Activated naive CD4-positive, alpha-beta T cell treated with Interleukin-2 at 50 U/mL for 16 hours (primary cell): ENCODE results near the gene MAGI1.

Experiments used
- DNase-seq: peaks from one replicate; pipeline ENCODE4 v3.0.0-alpha.2; 2020

The MAGI1 gene

DNA sequence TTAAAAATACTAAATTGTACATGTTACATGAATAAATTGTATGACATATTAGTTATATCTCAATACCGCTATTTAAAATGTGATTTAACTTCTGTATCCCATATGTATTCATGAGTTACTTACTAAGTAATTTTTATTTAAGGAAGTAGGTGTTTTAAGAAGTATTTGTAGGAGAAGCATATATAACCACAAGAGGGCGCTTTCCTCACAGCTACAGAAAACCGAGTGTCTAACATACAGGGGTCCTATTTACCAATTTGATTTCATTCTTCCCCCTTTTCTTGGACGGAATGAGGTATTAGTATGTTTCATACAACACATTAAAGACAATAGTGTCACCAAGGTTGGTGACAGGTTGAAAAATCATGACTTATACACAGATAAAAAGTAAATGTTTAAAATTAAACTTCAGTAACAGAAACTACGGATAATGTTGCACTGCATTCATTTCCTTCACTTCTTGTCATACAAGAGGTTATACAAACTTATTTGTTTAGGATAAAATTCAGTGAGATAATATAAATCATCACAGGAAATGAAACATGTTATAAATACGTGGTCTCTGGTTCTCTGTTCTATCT is 253.6 kb downstream of the MAGI1 start:
- no peak for DNase-seq

DNA sequence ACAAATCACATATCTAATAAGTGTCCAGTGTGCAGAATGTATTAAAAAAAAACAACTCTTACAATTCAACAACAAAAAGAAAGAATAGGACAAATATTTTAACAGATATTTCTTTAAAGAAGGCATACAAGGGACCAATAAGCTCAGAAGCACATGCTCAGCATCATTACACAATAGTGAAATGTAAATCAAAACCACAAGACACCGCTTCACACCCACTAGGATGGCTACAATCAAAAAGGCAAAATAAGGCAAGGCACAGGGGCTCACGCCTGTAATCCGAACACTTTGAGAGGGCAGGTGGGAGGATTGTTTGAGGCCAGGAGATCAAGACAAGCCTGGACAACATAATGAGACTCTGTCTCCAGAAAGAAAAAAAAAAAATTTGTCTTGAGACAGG is 255.6 kb downstream of the MAGI1 start:
- DNase-seq: no peak

DNA sequence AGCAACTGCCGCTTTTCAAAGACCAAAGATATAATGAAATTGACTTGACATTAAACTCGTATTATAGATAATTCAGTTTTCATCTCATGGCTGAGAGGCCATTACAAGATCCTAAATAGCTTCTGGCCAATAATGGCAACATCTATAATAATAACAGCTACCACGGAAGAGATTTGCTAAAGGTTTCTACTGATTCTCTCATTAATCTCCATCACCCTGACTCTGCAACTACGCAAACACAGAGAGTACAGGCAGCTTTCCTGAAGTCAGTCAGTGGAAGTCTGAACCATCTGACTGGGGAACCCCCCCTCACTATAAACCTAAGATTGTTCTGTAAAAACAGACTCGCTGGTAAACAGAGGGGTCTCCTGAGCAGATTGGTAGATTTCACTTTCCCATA is 257.1 kb downstream of the MAGI1 start:
- DNase-seq: no peak

DNA sequence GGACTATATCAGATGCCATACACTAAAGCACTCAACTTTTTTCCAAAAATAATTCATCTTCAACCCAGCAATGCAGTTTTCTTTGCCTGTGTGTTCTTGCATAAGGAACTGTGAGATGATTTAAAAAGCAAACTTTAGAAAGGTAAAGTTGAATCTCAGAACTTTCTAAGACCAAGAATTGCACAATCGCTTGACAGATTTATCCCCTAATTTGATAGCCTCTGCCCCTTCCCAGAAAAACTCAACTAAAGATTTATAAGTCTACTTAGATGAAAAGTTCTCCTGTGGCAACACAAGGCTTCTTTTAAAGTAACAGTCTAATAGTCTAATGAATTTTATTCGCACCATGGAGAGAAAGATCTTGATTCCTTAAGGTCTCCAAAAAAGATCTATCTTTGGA is 259.3 kb downstream of the MAGI1 start:
- no peak for DNase-seq

DNA sequence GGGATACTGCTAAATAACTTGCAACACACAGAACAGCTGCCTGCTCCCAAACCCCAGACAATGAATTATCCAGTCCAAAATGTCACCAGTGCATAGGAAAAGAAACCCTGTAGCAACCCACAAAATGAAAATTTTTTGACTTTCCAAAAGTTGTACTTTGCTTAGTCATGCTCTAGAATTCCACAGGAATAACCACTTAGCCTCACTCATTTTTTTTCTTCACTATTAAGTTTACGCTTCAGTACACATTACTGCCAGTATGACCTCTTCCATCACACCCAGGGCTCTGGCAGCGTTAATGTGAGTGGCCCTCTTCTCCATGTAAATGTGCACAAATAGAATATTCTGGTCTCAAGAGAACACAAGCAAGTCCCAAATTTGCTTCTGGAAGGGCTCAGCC is 259.8 kb downstream of the MAGI1 start:
- DNase-seq: no peak

DNA sequence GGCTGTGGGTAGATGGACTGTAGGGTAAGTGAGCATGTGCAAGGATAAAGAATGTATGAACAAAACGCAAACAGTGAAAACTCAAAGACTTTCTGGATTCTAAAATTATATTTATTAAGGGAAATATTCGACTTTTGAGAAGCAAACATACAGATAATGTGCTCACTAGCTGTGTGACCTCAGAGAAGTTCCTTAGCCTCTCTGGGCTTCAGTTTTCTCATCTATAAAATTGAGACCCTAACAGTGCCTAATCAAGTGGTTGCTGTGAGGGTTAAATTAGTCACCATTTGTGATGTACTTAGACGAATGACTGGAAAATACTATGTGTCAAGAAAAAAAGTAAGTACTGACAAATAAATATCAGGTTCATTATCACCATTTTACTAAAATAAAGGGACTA is 261.7 kb downstream of the MAGI1 start:
- no peak for DNase-seq

DNA sequence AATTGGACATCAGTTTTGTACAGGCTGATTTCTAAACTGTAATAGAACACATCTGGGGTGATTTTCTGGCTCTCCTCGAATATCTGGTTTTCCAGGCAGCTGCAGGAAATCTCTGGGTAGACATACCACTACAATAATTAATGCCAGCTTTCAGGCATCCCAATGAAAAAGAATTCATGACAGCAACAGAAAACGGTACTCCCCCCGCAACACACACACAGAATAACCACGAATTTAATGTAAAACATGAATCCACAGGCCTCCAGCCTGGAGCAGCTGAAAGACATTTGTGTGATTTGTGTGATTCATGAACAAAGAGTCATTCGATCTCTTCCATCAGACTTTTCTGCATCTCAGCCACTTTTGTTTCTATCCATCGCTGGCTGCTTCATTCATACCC is 262.2 kb downstream of the MAGI1 start:
- DNase-seq: no peak

DNA sequence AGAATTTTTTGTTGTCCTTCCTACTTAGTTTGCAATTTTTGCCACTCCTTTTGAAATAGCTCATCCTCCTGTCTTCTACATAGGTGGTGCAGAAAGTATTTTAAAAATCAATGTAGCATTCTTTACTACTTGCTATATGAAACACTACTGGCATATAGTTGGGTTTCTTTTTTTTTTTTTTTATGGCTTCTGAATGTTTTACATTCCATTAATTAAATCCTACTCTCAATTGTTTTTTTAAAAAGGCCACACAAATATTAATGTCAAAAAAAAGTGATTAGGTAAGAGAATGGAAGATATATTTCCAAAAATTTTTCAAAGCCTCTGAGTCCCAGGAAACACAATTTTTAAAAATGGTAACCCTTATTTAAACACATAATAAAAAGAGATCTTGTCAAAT is 262.6 kb downstream of the MAGI1 start:
- DNase-seq: no peak

DNA sequence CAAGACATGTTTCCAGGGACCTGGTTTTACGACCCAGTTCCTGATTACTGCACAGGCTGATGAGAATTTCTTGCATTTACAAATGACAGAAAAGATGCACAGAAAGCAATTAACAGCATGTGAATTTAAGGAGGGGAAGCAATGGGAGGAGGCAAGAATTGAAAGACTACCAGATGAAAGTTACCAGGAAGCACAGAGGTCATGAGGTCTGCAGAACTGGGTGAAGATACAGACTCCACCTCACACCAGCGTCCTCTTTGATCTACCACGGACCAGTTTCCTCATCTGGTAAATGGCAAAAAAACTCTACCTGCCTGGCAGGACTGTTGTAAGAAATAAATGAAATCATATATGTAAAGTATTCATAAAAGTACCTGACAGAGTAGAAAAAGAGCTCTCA is 266.0 kb downstream of the MAGI1 start:
- DNase-seq: no peak

DNA sequence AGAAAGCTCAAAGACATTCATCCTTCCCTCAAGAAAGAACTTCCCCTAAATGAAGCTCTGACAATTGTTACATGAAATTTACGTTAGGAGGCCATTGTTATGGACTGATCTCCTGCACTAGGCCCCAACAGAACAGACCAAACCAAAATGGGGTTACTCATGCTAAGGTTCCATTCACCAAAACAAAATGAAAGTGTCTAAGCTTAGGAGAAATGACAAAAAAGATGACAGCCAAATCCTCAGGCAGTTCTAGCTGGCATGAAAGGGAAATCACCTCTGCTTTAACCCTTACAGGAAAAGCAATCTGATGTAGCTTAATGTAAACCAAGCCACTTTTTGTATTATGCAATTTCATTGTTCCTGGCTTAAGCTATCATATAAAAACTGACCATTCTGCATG is 271.2 kb downstream of the MAGI1 start:
- DNase-seq: no peak

DNA sequence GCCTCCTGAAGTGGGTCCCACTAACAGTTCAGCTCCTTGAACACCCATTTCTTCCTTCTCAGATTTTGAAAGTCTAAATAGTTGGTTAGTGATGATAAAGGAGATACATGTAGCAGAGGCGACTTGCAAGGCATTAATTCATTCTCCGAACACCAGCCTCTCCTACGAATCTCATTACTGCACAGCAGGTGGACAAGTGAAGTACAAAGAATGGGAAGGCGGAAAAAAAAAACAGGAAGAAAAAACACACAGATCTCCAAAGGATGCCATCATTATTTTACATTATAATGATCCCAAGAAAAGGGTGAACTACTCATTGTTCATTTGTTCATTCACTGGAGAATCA is 276.5 kb downstream of the MAGI1 start:
- DNase-seq: no peak

DNA sequence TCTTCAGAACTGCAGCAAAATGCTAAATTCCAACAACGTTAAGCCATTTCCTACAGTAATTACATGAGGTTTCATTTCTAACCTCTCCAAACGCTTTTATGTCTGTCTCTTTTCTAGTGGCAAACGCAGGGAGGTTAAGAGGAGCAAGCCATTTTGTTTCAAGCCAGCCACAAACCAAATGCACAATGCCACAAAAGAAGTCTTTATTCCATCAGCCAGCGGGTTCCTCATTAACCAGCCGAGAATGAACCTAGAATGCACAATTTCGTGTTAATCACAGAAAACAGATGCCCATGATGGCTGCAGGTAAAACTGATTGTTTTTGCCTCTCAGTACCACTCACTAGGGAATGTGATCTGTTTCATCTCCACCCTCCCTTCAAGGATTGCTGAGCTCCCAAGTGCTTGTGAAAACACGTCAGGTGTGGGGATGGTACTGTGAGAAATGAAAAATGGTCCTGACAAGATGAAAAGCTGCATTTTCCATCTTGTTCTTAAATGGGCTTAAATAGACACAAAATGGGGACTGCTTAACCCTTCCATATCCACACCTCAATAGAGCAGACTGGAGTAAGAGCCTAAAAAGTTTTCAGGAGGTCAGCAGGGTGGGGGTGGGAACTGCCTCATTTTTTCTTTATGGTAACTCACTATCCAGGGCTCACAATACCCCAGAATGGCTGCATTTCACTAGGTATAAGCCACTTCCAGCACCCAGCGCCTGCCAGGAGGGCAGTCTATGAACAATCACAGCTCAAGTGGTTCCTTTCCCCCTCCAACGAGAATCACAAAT is 277.1 kb downstream of the MAGI1 start:
- no peak for DNase-seq

DNA sequence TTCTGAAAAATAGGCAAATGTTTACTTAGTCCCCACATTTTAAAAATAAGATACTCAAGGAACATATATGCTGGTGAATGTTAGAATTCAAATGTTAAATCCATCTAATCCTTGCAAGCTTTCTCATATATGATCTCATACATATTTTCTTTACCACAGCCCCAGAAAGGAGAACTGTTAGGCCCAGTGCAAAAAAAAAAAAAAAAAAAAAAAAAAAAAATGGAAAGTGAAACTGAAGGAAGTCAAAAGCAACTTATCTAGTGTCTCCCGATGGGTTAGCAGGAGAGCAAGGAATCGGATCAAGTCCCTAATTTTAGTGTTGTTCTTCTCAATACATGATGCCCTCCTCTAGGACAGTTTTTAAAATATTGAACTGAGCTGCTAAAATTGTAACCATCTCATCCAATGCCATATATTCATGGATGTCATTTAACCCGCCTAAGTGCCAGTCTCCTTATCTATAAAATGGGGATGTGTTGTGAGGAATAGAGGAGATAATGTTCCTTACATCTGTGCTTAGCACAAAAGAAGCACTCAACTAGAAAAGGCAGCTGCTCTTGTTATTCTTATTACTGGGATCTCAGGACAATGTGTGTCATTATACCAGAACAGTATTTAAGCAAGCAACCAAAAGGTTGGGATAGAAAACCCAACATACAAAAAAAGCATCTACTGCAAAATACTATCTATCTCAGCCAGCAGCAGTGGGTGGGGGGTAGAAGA is 279.7 kb downstream of the MAGI1 start:
- no peak for DNase-seq

DNA sequence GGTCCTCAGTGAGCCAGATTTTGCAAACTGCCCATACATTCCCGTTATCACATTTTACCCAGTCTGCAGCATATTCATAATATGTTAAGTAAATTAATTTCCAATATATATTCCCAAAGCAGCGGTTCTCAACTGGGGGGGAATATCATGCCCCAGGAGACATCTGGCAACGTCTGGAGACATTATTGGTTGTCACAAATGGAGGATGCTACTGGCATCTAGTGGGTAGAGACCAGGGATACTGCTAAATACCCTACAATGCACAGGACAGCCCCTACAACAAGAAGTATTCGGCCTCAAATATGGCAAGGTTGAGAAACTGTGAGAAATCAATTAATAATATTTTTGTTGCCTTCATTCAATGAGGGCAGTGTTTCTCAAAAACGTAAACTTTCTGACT is 280.3 kb downstream of the MAGI1 start:
- no peak for DNase-seq

DNA sequence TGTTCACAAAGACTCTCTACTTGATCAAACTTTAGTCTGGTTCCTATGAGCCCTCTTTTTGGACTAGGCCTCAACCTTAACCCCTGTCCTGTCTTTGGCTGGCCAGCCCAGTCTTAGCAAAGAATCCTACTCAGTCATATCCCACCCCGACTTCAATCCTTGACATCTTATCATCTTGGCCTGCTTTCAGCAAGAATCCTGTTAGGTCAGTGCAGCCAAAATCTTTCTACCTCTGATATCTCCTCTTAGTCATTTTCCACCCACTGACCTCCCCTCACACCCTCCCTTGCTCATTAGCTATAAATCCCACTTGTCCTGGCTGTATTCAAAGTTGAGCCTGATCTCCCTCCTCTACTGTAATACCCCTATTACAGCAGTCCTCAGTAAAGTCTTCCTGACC is 286.1 kb downstream of the MAGI1 start:
- no peak for DNase-seq

DNA sequence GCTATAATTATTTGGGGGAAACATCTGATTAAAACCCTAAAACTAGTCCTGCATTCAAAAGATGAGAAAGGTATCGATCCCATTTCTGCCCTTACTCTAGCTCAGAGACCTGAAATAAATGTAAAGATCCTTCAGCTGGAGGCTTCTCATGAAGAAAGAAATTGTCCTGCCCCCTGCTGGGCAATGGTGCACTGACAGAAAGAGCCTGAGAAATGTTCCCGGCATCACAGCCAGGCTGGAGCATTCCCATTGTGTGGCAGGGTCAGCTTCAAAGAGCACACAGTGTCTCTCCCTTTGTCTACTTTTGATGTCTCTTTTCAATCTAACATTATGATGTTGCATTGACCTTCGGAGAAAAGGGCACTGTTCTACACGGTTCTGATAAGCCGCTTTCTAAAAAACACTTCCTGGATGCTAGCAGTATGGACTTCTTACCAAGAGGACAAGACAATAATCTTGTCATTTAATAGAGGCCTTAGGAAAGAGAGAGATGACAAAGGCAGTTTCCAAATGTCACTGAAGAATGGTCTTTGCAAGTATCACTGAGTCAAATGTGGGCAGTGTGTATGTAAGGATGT is 287.5 kb downstream of the MAGI1 start:
- no peak for DNase-seq

DNA sequence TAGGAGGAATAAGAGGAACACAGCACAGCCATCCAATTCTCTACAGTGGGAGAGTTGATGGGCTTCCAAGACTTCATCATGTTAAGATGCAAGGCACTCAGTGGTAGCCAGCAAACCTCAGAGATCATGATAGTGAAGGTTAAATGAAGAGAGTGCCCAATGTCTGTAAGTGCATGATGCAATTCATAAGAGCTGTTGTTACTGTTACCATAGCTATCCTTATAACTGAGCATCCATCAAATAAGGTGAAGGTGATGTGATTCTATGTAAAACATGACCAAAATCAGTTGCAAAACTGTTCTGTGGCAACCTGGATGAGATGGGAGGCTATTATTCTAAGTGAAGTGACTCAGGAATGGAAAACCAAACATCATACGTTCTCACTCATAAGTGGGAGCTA is 289.7 kb downstream of the MAGI1 start:
- DNase-seq: no peak

DNA sequence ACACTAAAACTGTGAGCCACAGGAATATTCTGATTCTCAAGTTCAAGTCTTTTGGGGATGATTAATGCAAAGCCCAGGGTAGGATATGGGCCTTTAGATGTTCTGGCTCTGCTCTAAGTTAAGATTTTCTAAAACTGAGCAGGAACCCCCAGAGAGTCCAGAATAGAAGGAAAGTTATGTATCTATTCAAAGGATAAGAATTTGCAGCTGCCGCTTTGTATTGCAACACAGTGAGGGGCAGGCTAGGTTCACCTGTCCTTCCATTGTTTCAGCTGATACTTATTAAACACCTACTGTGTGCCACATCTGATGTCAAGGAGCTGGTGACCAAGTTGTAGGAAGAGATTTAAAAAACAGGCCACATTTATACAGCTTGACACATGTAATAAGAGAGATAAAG is 290.4 kb downstream of the MAGI1 start:
- DNase-seq: no peak

DNA sequence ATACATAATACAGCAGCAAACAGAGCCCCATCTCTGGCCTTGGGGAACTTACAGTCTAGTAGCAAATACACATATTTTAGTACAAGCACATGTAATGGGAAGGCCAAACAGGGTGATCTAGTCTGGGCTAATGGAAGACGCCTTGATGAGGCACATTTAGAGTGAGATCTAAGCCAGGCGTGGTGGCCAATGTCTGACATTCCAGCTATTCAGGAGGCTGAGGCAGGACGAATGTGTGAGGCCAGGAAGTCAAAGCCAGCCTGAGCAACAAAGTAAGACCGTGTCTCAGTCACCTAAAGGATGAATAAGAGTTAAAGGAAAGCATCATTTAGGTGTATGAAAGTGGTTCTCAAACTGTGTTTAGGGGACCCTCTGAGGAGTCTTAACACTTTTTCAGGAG is 291.9 kb downstream of the MAGI1 start:
- no peak for DNase-seq

DNA sequence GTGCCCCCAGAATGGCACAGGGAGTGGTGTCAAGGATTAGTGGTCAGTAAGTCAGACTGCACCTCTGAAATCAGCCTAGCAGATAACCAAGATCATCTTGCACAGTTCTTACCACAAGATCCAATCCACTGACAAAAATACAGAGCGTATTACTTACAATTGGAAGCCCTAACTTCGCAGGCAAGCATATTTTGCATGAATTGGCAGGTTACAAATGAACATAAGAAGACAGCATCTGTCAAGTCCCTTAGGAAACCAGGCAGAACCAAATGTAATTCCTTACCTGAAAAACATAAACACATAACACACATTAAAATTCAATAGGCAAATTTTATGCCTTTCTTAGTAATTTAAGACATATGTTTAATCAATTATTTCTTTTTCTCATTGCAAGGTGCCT is 293.4 kb downstream of the MAGI1 start:
- DNase-seq: no peak

DNA sequence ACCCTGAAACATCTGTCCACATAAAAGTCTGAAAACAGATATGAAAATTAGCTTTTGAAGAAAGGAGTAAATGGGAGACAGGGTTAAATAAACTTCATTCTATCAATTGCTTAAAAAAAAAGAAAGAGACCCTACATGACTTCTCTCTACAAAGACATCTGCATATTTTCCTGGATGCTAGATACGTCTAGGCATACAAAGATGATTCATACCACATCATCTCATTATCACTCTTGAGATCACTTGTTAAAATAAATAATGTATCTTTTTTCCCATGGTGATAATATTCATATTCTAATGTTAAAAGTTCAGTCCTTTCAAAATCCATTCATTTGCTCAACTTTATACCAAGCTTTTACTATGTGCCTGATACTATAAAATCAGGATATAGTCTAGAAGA is 295.8 kb downstream of the MAGI1 start:
- DNase-seq: no peak

DNA sequence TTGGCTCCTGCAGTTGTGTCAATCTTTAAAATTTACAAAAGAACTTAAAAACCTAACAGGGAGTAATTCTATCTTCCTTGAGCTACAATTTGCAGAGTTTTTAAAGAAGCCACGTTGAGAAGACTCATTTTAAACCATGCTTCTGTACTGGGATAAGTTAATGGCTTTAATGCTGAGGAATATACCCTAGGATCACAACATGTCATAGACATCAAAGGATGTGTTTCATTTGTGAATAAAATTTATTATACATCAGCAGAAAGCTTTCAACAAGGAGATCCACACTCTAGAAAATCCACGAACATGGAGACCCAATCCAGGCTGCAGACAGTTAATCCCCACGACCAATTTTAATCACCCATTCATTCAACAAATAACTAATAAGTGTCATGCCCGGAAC is 297.2 kb downstream of the MAGI1 start:
- DNase-seq: no peak

DNA sequence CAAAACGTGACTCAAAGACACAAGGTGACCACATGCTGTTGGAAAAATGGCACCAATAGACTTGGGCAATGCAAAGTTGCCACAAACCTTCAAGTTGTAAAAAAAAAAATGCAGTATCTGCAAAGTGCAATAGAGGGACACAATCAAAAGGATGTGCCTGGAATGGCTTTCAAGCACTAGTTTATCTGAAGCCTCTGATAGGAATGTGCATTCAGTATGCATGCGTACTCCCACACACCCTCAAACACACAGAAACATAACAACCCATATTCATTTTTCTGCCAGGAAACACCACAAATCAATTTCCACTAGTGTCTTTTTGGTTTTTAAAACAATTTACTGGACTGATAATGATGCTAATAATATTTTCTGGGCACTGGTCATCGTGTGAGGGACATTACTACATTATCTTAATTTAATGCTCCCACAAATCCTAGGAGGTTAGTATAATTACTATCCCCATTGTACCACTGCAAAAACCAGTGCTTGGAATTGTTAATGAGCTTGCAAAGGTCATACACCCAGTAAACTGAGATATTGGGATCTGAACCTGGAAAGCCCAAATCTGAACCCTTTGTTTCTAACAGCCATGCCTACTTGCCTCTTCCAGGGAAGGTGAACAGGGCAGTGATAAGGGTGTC is 298.7 kb downstream of the MAGI1 start:
- no peak for DNase-seq

DNA sequence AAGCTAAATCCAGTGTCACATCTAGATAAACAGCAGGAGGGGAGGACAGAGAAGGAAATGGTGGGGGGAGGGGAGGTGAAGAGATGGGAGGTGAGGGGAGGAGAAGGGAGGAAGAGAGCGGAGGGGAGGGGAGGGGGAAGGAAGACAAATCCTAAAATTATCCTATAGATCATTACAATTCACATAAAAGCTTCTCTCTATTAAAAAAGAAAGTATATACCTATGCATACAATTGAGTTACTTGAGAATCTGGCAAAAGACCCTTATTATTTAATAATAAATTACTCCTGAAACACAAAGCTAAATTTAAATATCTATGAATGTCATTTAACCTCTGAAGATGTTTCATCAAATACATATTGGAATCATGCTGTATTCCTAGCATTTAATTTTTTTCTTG is 303.9 kb downstream of the MAGI1 start:
- no peak for DNase-seq
